Vagina (tissue), 2 donors: ENCODE data around the gene SORCS1.

Source experiments
- CTCF ChIP-seq, 3 experiments: fragments of 450-650 bp in 2 of 3; fragments of 200-600 bp in 1 of 3; sonication (generic) in 1 of 3; IDR thresholded peaks; one replicate each; pipeline ENCODE4 v1.5.1; 2017 to 2019; ENCODE audit warnings: antibody characterized with exemption in 3 of 3, mild to moderate bottlenecking in 2 of 3, moderate library complexity in 2 of 3
- POLR2A ChIP-seq, 2 donors: fragments of 450-650 bp; IDR thresholded peaks; one replicate each; pipeline ENCODE4 v1.6.1; 2017; ENCODE audit warnings: antibody characterized with exemption in 2 of 2, mild to moderate bottlenecking in 2 of 2, moderate library complexity in 2 of 2

- TF ChIP-seq CTCF (IDR thresholded peaks at IDR 0.05) (no peak), POLR2A (IDR thresholded peaks at IDR 0.05) (no peak)
These were observed 127.0 kb downstream of the SORCS1 start for GRCh38 chr10:107037192-107038122.
